ENCODE results near the gene AKR7A3.
A peak's percentile ranks its signal among the peaks of the same experiment; 100 is the strongest.
"Not testable (repeated sequence)": the region's sequence is repeated elsewhere in the genome, so short reads cannot be mapped to it uniquely, and the experiment has no call there.

The AKR7A3 gene

DNA sequence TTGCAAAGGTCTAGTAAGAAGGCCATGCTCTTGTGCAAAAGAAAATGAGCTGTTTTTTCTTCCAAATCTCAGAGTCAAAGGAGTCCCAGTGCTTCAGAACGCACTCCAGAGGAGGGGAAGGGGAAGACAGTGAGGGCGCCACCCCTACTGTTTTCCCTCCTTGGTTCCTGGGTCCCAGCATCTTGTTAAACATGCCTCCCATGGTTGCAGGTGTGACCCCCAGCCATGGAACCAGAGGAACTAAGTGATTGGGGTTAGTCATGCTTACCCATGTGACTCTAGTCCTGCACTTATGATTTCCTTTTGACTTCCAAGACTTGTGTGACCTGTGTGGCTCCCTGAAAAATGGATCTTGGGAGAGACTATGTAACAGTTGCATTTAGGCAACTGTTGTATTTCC, 6.1 kb upstream of the AKR7A3 start:
- TF ChIP-seq CTCF (IDR thresholded peaks at IDR 0.05; ENCODE audit: low read depth, low read length), result no peak
- DNase-seq (ENCODE audit: low read depth, low spot score), result no peak
- H3K4me3 ChIP-seq (ENCODE audit: low read depth, low read length), result no peak overlapping the region
- in situ Hi-C loops (cut with HindIII; ENCODE audit: low sequenced_read_pairs), result no loop called here

DNA sequence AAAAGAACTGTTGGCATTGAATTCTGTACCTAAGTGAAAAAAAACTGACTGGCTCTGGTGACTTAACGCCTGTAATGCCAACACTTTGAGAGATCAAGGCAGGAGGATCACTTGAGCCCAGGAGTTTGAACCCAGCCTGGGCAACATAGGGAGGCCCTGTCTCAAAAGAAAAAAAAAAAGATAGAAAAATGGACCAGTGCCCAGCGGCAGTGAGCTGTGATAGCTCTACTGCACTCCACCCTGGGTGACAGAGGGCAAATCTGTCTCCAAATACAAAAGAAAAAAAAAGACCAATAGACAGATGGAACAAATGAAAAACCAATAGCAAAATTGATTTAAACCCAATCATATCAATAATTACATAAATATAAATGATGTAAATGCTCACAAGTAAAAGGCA, 674 bp upstream of the AKR7A3 start:
- peak overlapping the region; percentile 40 for H3K4me3 ChIP-seq (ENCODE audit: low read depth, low read length)
- no peak for DNase-seq (ENCODE audit: low read depth, low spot score)
- in situ Hi-C loops (cut with HindIII; ENCODE audit: low sequenced_read_pairs), result no loop called here
- TF ChIP-seq CTCF (IDR thresholded peaks at IDR 0.05; ENCODE audit: low read depth, low read length), result no peak

DNA sequence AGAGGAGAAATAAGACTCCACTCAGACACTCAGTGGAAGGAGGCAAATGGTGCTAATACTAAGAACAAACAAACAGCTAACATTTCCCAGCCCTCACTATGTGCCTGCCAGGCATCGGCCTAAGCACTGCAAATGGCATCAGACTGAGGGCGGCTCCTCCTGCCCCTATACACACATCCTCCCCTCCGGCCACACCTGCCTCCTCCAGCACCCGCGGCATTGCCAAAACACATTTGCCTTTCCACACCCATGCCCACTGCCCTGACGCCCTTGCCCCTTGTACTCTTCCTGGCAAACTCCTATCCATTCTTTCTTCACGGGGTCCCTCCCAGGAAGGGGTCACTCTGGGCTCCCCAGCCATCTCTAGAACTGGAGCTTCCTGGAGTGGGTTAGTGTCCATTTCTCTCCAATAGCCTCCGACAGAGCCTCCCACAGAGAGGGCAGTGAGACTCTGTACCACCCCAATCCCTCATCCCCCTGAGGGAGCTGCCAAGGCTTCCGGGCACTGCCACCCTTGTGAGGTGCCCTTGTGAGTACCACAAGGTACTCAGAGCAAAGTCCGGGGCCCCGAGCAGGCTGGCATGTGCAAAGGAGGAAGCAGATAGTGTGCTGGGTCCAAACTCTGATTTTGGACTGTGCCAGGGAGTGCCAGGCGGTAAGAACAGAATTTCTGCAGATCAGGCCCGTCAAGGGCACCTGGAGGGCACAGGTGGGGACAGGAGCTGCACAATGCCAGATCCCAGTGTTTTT, 959 bp downstream of the AKR7A3 start:
- TF ChIP-seq CTCF (IDR thresholded peaks at IDR 0.05; ENCODE audit: low read depth, low read length), result no peak
- no peak for DNase-seq (ENCODE audit: low read depth, low spot score)
- no peak overlapping the region for H3K4me3 ChIP-seq (ENCODE audit: low read depth, low read length)
- in situ Hi-C loops (cut with HindIII; ENCODE audit: low sequenced_read_pairs), result no loop called here

GRCh38 chr1:19285807-19286206, 2.8 kb downstream of the AKR7A3 start:
- DNase-seq (ENCODE audit: low read depth, low spot score); H3K4me3 ChIP-seq (ENCODE audit: low read depth, low read length); in situ Hi-C loops (cut with HindIII; ENCODE audit: low sequenced_read_pairs): not testable (repeated sequence)

DNA sequence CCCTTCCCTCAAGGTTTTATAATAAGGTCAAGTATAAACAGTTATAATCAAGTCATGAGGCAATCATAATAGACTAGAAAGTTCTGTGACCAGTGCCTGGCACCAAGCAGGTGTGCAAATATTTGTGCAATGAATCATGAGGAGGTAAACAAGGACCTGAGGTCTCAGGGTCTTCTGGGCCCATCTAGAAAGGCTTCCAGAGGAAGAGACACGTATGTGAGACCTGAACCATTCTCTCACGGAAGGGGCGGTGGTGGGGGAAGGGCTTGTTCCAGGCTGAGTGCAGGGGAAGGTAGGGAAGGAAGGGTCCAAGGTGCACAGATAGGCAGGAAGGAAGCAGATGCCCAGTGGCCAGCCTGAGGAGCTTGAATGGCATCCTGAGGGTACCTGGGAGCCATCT, 3.2 kb downstream of the AKR7A3 start:
- DNase-seq (ENCODE audit: low read depth, low spot score); in situ Hi-C loops (cut with HindIII; ENCODE audit: low sequenced_read_pairs); H3K4me3 ChIP-seq (ENCODE audit: low read depth, low read length): not testable (repeated sequence)

DNA sequence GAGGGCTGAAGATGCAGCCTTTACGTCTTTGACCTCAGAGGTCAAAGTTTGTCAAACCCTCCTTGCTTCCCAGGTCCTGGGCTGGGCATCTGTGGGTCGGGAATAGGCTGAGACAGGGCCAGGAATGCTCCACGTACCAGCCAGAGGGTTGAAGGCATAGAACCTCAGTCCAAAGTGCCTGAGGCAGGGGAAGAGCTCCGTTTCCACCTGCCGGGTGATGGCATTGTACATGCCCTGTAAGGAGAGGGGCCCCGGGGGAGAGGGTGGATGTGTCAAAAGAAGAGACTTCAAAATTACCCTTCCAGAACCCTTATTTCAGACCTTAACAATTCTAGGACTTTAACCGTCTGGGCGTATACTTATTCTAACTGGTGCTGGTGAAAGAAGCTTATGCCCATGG, 3.7 kb downstream of the AKR7A3 start:
- in situ Hi-C loops (cut with HindIII; ENCODE audit: low sequenced_read_pairs), result no loop called here
- no peak for DNase-seq (ENCODE audit: low read depth, low spot score)

GRCh38 chr1:19283891-19284290, 4.7 kb downstream of the AKR7A3 start:
- DNase-seq (ENCODE audit: low read depth, low spot score), result no peak
- H3K4me3 ChIP-seq (ENCODE audit: low read depth, low read length), result no peak overlapping the region
- in situ Hi-C loops (cut with HindIII; ENCODE audit: low sequenced_read_pairs), result no loop called here
- no peak for TF ChIP-seq CTCF (IDR thresholded peaks at IDR 0.05; ENCODE audit: low read depth, low read length)

More for the DNA sequence above, 3.7 kb downstream of the AKR7A3 start:
- H3K4me3 ChIP-seq (ENCODE audit: low read depth, low read length), result no peak overlapping the region
- TF ChIP-seq CTCF (IDR thresholded peaks at IDR 0.05; ENCODE audit: low read depth, low read length), result no peak

DNA sequence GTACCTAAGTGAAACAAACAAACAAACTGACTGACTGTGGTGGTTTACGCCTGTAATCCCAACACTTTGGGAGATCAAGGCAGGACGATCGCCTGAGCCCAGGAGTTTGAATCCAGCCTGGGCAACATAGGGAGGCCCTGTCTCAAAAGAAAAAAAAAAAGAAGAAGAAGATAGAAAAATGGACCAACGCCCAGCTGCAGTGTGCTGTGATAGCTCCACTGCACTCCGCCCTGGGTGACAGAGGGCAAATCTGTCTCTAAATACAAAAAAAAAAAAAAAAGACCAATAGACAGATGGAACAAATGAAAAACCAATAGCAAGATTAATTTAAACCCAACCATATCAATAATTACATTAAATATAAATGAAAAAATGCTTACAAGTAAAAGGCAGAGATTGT, 13.9 kb downstream of the AKR7A3 start:
- H3K4me3 ChIP-seq (ENCODE audit: low read depth, low read length), result no peak overlapping the region
- DNase-seq (ENCODE audit: low read depth, low spot score), result no peak
- no peak for TF ChIP-seq CTCF (IDR thresholded peaks at IDR 0.05; ENCODE audit: low read depth, low read length)
- in situ Hi-C loops (cut with HindIII; ENCODE audit: low sequenced_read_pairs), result no loop called here

GRCh38 chr1:19273844-19274531, 14.6 kb downstream of the AKR7A3 start:
- DNase-seq (ENCODE audit: low read depth, low spot score); H3K4me3 ChIP-seq (ENCODE audit: low read depth, low read length): not testable (repeated sequence)

More at GRCh38 chr1:19273844-19274531, 14.6 kb downstream of the AKR7A3 start:
- in situ Hi-C loops (cut with HindIII; ENCODE audit: low sequenced_read_pairs), result not testable (repeated sequence)
